Measurements from ENCODE around the gene ARHGAP44. TPM values are rescaled to one million over a fixed set of nuclear protein-coding genes. Genes with fewer than 3 reads are reported as not detected.

The ARHGAP44 gene
- total and polyA plus RNA-seq, 9 of the 15 experiments (the other 6 are each of a cell fraction or from before 2014, with no cell fraction given) = 0.01 to 0.68 (median 0.07) TPM; not detected in 1

GRCh38 chr17:13003927-13004326 lies 214.6 kb downstream of the ARHGAP44 start:
- ATAC-seq (no peak), DNase-seq (ENCODE audit: extremely low read depth in 1 of 4, low spot score in 3 of 4) (no peak), FAIRE-seq (no peak)
- H3K27me3 ChIP-seq (ENCODE audit: control insufficient read depth in 2 of 2, insufficient read depth in 2 of 2, low read length in 2 of 2) = no peaks in the 10 kb centered on the region
- peaks cover 78% of the 10 kb centered on the region for H3K36me3 ChIP-seq (ENCODE audit: control insufficient read depth, insufficient read depth, low read length)
- in situ Hi-C loops (cut with MboI) = no loop called here
- POLR2A ChIA-PET = interaction anchor here (2.0 to 2.5 kb wide), 2 partner anchors 10 to 14 kb away, joined by 5 to 8 read pairs; partner anchors contain the start of gene ELAC2
- H3K4me2 ChIP-seq (ENCODE audit: insufficient read depth, low read length) = no peak overlapping the region
- WGBS (ENCODE audit: insufficient coverage, low coverage, missing lambda C conversion rate) = 85% methylated on average over 6 of the region's 6 CpGs
- peaks cover 0 to 4% of the 10 kb centered on the region in 2 experiments; a peak in 2 of 5 replicates for H3K4me1 ChIP-seq (replicated peaks in 1 of 2; ENCODE audit: control insufficient read depth in 2 of 2, insufficient read depth in 2 of 2, low read length in 2 of 2)
- no peaks in the 10 kb centered on the region for H3K9me1 ChIP-seq (ENCODE audit: control insufficient read depth, insufficient read depth, low read length)
- no peak overlapping the region for H3K27ac ChIP-seq (ENCODE audit: extremely low read depth, low read depth, low read length)
- H2AFZ ChIP-seq (ENCODE audit: low read depth, low read length) = no peak overlapping the region
- H4K20me1 ChIP-seq (replicated peaks; ENCODE audit: control insufficient read depth, insufficient read depth, low read length) = 0 out of 2 replicates have a peak, but pooled peaks cover 14% of the 10 kb centered on the region
- no TSS peak for BruUV-seq (replicated peaks)
- no peak overlapping the region for H3K9ac ChIP-seq (ENCODE audit: insufficient read depth in 1 of 2, low read depth in 2 of 2, low read length in 2 of 2)
- H3K79me2 ChIP-seq (ENCODE audit: control insufficient read depth, insufficient read depth, low read length) = no peaks in the 10 kb centered on the region
- no peak overlapping the region for H3K4me3 ChIP-seq
- H3K9me3 ChIP-seq (replicated peaks; ENCODE audit: control insufficient read depth, insufficient read depth, low read depth, low read length) = no peaks in the 10 kb centered on the region
- CTCF ChIA-PET (ENCODE audit: low intra/inter-chr PET ratio) = interaction anchor here (1.5 kb wide), 1 partner anchor 823 kb away, joined by 4 read pairs; no protein-coding TSS in a partner anchor
- intact Hi-C loops (cut with micrococcal nuclease) = no loop called here
- TF ChIP-seq FOXP1 (CRISPR knock-in tag; IDR thresholded peaks at IDR 0.05) = no peak
- no peak for TF ChIP-seq IRF2 (CRISPR knock-in tag; IDR thresholded peaks at IDR 0.05)
- no peak for TF ChIP-seq HOMEZ (CRISPR knock-in tag; IDR thresholded peaks at IDR 0.05)
- TF ChIP-seq KDM2B (CRISPR knock-in tag; IDR thresholded peaks at IDR 0.05) = no peak
- TF ChIP-seq RAD51 (IDR thresholded peaks at IDR 0.05; ENCODE audit: borderline replicate concordance, low read depth) = no peak
- TF ChIP-seq ZNF140 (CRISPR knock-in tag; IDR thresholded peaks at IDR 0.05) = no peak
- no peak for TF ChIP-seq ZNF551 (CRISPR knock-in tag; IDR thresholded peaks at IDR 0.05)
- no peak for TF ChIP-seq SPI1 (IDR thresholded peaks at IDR 0.05; ENCODE audit: borderline replicate concordance, low read depth, low read length)
- TF ChIP-seq ZNF324 (CRISPR knock-in tag; IDR thresholded peaks at IDR 0.05) = no peak
- TF ChIP-seq DDX20 (tag; IDR thresholded peaks at IDR 0.05; ENCODE audit: low read depth) = no peak
- TF ChIP-seq ELF2 (CRISPR knock-in tag; IDR thresholded peaks at IDR 0.05) = no peak
- no peak for TF ChIP-seq NFRKB (IDR thresholded peaks at IDR 0.05; ENCODE audit: low read depth)
- no peak for TF ChIP-seq AFF1 (IDR thresholded peaks at IDR 0.05; ENCODE audit: low read depth in 1 of 2, partially characterized antibody in 2 of 2)

Measured in K562 (cell line).